K562 (cell line): ENCODE data around the gene RELL1. TPM values are rescaled to one million over a fixed set of nuclear protein-coding genes. Genes with fewer than 3 reads are reported as not detected.

Experiments used
- ATAC-seq: fragments of 200-7000 bp; cut with Tn5 transposase; 3 replicates; pipeline ENCODE4 v1.9.1; 2020; ENCODE audit warnings: moderate library complexity
- BruUV-seq: library from RNA; stranded (reverse); fragments of 400-500 nt; replicated peaks from 2 replicates; lab custom pipeline; 2021; lab: Mats Ljungman, UMichigan
- CTCF ChIA-PET: fragments of 300-600 bp; formaldehyde crosslinking; extraction: SDS; loops from one replicate; lab custom pipeline; 2021; ENCODE audit warnings: low intra/inter-chr PET ratio; lab: Yijun Ruan, JAX
- POLR2A ChIA-PET: fragments of 300-600, 350-650 bp; sonication (Branson Sonifier 250); formaldehyde crosslinking; extraction: SDS; loops from one replicate; lab custom pipeline; 2021; ENCODE audit warnings: antibody characterized with exemption, inconsistent platforms; lab: Yijun Ruan, JAX
- DNase-seq, 4 experiments: peaks; one replicate each; pipeline versions ENCODE4 v3.0.0 to v3.0.0-alpha.2; 2011 to 2018; ENCODE audit warnings: low spot score in 3 of 4, mixed read lengths in 3 of 4; ENCODE audit errors: extremely low read depth in 1 of 4
- FAIRE-seq: peaks from 2 replicates; lab custom pipeline; 2011; peaks lifted over from hg19 to GRCh38; lab: Jason Lieb, UNC
- H2AFZ ChIP-seq: 2 replicates; pipeline ENCODE4 v1.6.0; 2011; ENCODE audit warnings: low read depth, low read length, control low read depth, inconsistent platforms
- H3K27ac ChIP-seq: fragments of 200-600 bp; 3 replicates; pipeline ENCODE4 v1.8.0; 2011; ENCODE audit warnings: low read depth, mild to moderate bottlenecking, control low read depth, inconsistent platforms, low read length, moderate library complexity, mixed read lengths; ENCODE audit errors: extremely low read depth
- H3K27me3 ChIP-seq, 2 experiments: fragments of 300-600 bp in 1 of 2; 2 replicates in 1 of 2; 3 replicates in 1 of 2; pipeline versions ENCODE4 v1.6.0 to v1.8.0; 2011; ENCODE audit warnings: inconsistent platforms in 2 of 2, low read length in 2 of 2, mild to moderate bottlenecking in 1 of 2, mixed read lengths in 1 of 2, moderate library complexity in 1 of 2; ENCODE audit not compliant: control insufficient read depth in 2 of 2, insufficient read depth in 2 of 2
- H3K36me3 ChIP-seq: fragments of 300-600 bp; 3 replicates; pipeline ENCODE4 v1.8.0; 2011; ENCODE audit warnings: mild to moderate bottlenecking, low read length, inconsistent platforms; ENCODE audit not compliant: control insufficient read depth, insufficient read depth
- H3K4me1 ChIP-seq, 2 experiments: fragments of 200-600 bp in 1 of 2; replicated peaks in 1 of 2; 2 replicates in 1 of 2; 3 replicates in 1 of 2; pipeline versions ENCODE4 v1.5.1 to v1.8.0; 2011; ENCODE audit warnings: inconsistent platforms in 2 of 2, low read length in 2 of 2, mild to moderate bottlenecking in 1 of 2, mixed read lengths in 1 of 2, moderate library complexity in 1 of 2; ENCODE audit not compliant: control insufficient read depth in 2 of 2, insufficient read depth in 2 of 2
- H3K4me2 ChIP-seq: 2 replicates; pipeline ENCODE4 v1.6.1; 2011; ENCODE audit warnings: low read length, control low read depth, inconsistent platforms, mixed read lengths; ENCODE audit not compliant: insufficient read depth
- H3K4me3 ChIP-seq: fragments of 200-600 bp; sonication (generic), shearing (Covaris generic); 2 replicates; pipeline ENCODE4 v1.5.1; 2016; ENCODE audit warnings: control low read depth, inconsistent platforms
- H3K79me2 ChIP-seq: fragments of 200-600 bp; 3 replicates; pipeline ENCODE4 v1.8.0; 2011; ENCODE audit warnings: low read length, inconsistent platforms; ENCODE audit not compliant: control insufficient read depth, insufficient read depth
- H3K9ac ChIP-seq, 2 experiments: 2 replicates each; pipeline versions ENCODE4 v1.6.0 to v1.6.1; 2011; ENCODE audit warnings: low read depth in 2 of 2, low read length in 2 of 2, control low read depth in 1 of 2, inconsistent platforms in 1 of 2, mild to moderate bottlenecking in 1 of 2, mixed read lengths in 1 of 2; ENCODE audit not compliant: insufficient read depth in 1 of 2
- H3K9me1 ChIP-seq: one replicate; pipeline ENCODE4 v1.6.0; 2011; ENCODE audit warnings: inconsistent platforms, mild to moderate bottlenecking, low read length, moderate library complexity; ENCODE audit not compliant: control insufficient read depth, insufficient read depth
- H3K9me3 ChIP-seq: replicated peaks from 2 replicates; pipeline ENCODE4 v1.5.1; 2011; ENCODE audit warnings: low read depth, low read length, inconsistent platforms; ENCODE audit not compliant: control insufficient read depth, insufficient read depth
- H4K20me1 ChIP-seq: replicated peaks from 2 replicates; pipeline ENCODE4 v1.6.1; 2011; ENCODE audit warnings: low read length, inconsistent platforms, mixed read lengths; ENCODE audit not compliant: control insufficient read depth, insufficient read depth
- CEBPG ChIP-seq, 3 experiments: fragments of 200-800 bp in 1 of 3; sonication (Bioruptor generic) in 1 of 3; sonication (generic) in 1 of 3; formaldehyde crosslinking in 1 of 3; IDR thresholded peaks in 2 of 3; conservative IDR thresholded peaks in 1 of 3; 2 replicates each; pipeline versions ENCODE4 v1.6.1 to v1.8.0; 2016 to 2022; ENCODE audit warnings: missing compliant biosample characterization in 2 of 3, missing genetic modification characterization in 2 of 3, mild to moderate bottlenecking in 1 of 3, missing genetic modification reagents in 1 of 3
- ETS2 ChIP-seq: IDR thresholded peaks from 2 replicates; pipeline ENCODE4 v1.6.1; 2016; ENCODE audit warnings: borderline replicate concordance, missing genetic modification characterization, mild to moderate bottlenecking, moderate library complexity, missing compliant biosample characterization; ENCODE audit not compliant: poor library complexity, severe bottlenecking
- JUND ChIP-seq, 2 experiments: IDR thresholded peaks; 2 replicates in 1 of 2; 3 replicates in 1 of 2; pipeline ENCODE4 v1.6.1; 2011; ENCODE audit warnings: borderline replicate concordance in 2 of 2, low read depth in 2 of 2, low read length in 2 of 2, improper control_type of control experiment in 1 of 2, missing biosample characterization in 1 of 2, missing genetic modification characterization in 1 of 2, missing genetic modification reagents in 1 of 2
- KLF10 ChIP-seq: fragments of 250-450 bp; sonication (Bioruptor Pico); IDR thresholded peaks from 2 replicates; pipeline ENCODE4 v1.6.1; 2021; ENCODE audit warnings: matching md5 sums
- RUNX1 ChIP-seq: sonication (generic); IDR thresholded peaks from 2 replicates; pipeline ENCODE4 v1.6.1; 2016; ENCODE audit warnings: antibody characterized with exemption, low read depth
- TCFL5 ChIP-seq: fragments of 250-450 bp; sonication (Bioruptor Pico); conservative IDR thresholded peaks from 2 replicates; pipeline ENCODE4 v1.6.1; 2021; ENCODE audit warnings: mild to moderate bottlenecking, moderate library complexity, matching md5 sums
- VEZF1 ChIP-seq: fragments of 200-800 bp; sonication (Bioruptor generic); IDR thresholded peaks from 2 replicates; pipeline ENCODE4 v1.6.1; 2017; ENCODE audit warnings: missing genetic modification characterization, missing compliant biosample characterization
- ZFP91 ChIP-seq: sonication (generic); formaldehyde crosslinking; IDR thresholded peaks from 2 replicates; pipeline ENCODE4 v1.8.0; 2022; ENCODE audit warnings: mild to moderate bottlenecking, missing genetic modification reagents
- ZNF121 ChIP-seq: sonication (generic); formaldehyde crosslinking; conservative IDR thresholded peaks from 2 replicates; pipeline ENCODE4 v1.8.0; 2022; ENCODE audit warnings: missing genetic modification reagents
- WGBS: fragments of 100-300 bp; shearing (Covaris generic); methylation state at CpG from one replicate; pipeline ENCODE4 v1.1.6; 2016; ENCODE audit warnings: low coverage, mixed read lengths; ENCODE audit not compliant: insufficient coverage; ENCODE audit errors: missing lambda C conversion rate; 5-methylcytosine and 5-hydroxymethylcytosine counted together
- in situ Hi-C: fragments of 300-500 bp; cut with MboI; formaldehyde crosslinking; loops from 4 replicates; pipeline ENCODE4 v1.15.0; 2018; ENCODE audit warnings: inconsistent platforms, mixed read lengths
- intact Hi-C: fragments of 100-400 bp; cut with micrococcal nuclease; formaldehyde crosslinking; loops from 2 replicates; pipeline ENCODE4 v1.14.2; 2022
- polyA plus RNA-seq, 8 experiments: library from polyadenylated mRNA; depleted of rRNA in 4 of 8; stranded (reverse) in 5 of 8; unstranded in 3 of 8; fragments of >200 nt; fragmentation: Nextera tagmentation in 2 of 8; fragmentation: Illumina TruSeq in 1 of 8; extraction: Ambion mirVana in 2 of 8; extraction: Trizol in 1 of 8; gene quantifications; 2 replicates each; pipeline versions ENCODE4 v1.2.1 to v1.2.3, GENCODE V29; 2011 to 2014; ENCODE audit warnings: inconsistent platforms in 1 of 8, missing spikeins in 1 of 8
- total RNA-seq, 7 experiments: library from RNA; depleted of rRNA in 6 of 7; stranded (reverse); fragments of >200 nt in 6 of 7; fragmentation: Illumina TruSeq in 2 of 7; extraction: Trizol in 2 of 7; gene quantifications; 2 replicates each; pipeline versions ENCODE4 v1.2.1 to v1.2.3, GENCODE V29; 2011 to 2021; ENCODE audit warnings: low replicate concordance in 1 of 7

RELL1 gene
- total and polyA plus RNA-seq, 9 of the 15 experiments (the other 6 are each of a cell fraction or from before 2014, with no cell fraction given): 0.06 to 3.5 (median 1.7) TPM; not detected in 1

- in situ Hi-C loops: no loop called here
- peaks cover 3 to 12% of the 10 kb centered on the region in 2 experiments; a peak in 3 of 5 replicates for H3K27me3 ChIP-seq
- ChIA-PET CTCF (no interaction called here), POLR2A (interaction anchor here (0.7 kb wide), 1 partner anchor 11 kb away, joined by 3 read pairs; no protein-coding TSS in a partner anchor)
- peaks cover 0 to 2% of the 10 kb centered on the region in 2 experiments; a peak in 1 of 5 replicates for H3K4me1 ChIP-seq
- BruUV-seq: no TSS peak
- TF ChIP-seq VEZF1 (no peak), ZNF121 (no peak), JUND (IDR thresholded peaks at IDR 0.05; ENCODE audit: borderline replicate concordance, low read depth, low read length) (no peak), JUND (tag; IDR thresholded peaks at IDR 0.05; ENCODE audit: borderline replicate concordance, low read depth, low read length) (no peak), ETS2 (no peak), CEBPG (CRISPR knock-in tag; IDR thresholded peaks at IDR 0.05) (no peak), CEBPG (tag; conservative IDR thresholded peaks at IDR 0.05 in 1 of 2, IDR thresholded peaks at IDR 0.05 in 1 of 2) (no peak), RUNX1 (no peak), ZFP91 (CRISPR knock-in tag) (no peak), KLF10 (no peak), TCFL5 (CRISPR knock-in tag) (no peak)
- ATAC-seq (no peak; the same call in 2 of the 3 replicates), DNase-seq (no peak), FAIRE-seq (no peak)
- H3K9me1 ChIP-seq: no peaks in the 10 kb centered on the region
- peak overlapping the region; percentile 48 for H2AFZ ChIP-seq
- H3K9me3 ChIP-seq: no peaks in the 10 kb centered on the region
- H3K4me2 ChIP-seq: peak overlapping the region; percentile 49; the same call in 1 of the 2 replicates
- intact Hi-C loops: no loop called here
- no peaks in the 10 kb centered on the region for H3K79me2 ChIP-seq
- H3K4me3 ChIP-seq: no peak overlapping the region
- H4K20me1 ChIP-seq: no peaks in the 10 kb centered on the region
- no peaks in the 10 kb centered on the region for H3K36me3 ChIP-seq
- WGBS: 8% methylated on average over 4 of the region's 4 CpGs
- H3K27ac ChIP-seq: no peak overlapping the region
- no peak overlapping the region for H3K9ac ChIP-seq
Measured at GRCh38 chr4:37717576-37717975, 31.4 kb upstream of the RELL1 start.
